Right atrium auricular region (tissue), 2 donors: Measurements from ENCODE around the gene HOATZ. TPM values are rescaled to one million over a fixed set of nuclear protein-coding genes. Genes with fewer than 3 reads are reported as not detected.

ENCODE experiments used
- DNase-seq: peaks from one replicate; pipeline ENCODE4 v3.0.0-alpha.2; 2019; ENCODE audit warnings: low spot score
- H3K27ac ChIP-seq, 2 donors: fragments of 200-600 bp; sonication (generic); 1 replicate in 1 of 2; 2 replicates in 1 of 2; pipeline ENCODE4 v1.5.1; 2016 to 2019
- H3K27me3 ChIP-seq, 2 donors: fragments of 200-600 bp; sonication (generic); one replicate each; pipeline versions ENCODE4 v1.5.1 to v1.6.0; 2017 to 2019
- H3K36me3 ChIP-seq: fragments of 200-600 bp; sonication (generic); one replicate; pipeline ENCODE4 v1.5.1; 2016
- H3K4me1 ChIP-seq, 2 donors: fragments of 200-600 bp; sonication (generic); one replicate each; pipeline versions ENCODE4 v1.5.1 to v1.6.0; 2017 to 2019
- H3K4me3 ChIP-seq, 2 donors: fragments of 200-600 bp; sonication (generic); 1 replicate in 1 of 2; 2 replicates in 1 of 2; pipeline ENCODE4 v1.5.1; 2017 to 2019; ENCODE audit warnings: mild to moderate bottlenecking in 1 of 2, moderate library complexity in 1 of 2
- H3K9me3 ChIP-seq, 2 donors: fragments of 200-600 bp; sonication (generic); one replicate each; pipeline ENCODE4 v1.5.1; 2019
- CTCF ChIP-seq, 2 donors: fragments of 200-600 bp; sonication (generic); IDR thresholded peaks; one replicate each; pipeline ENCODE4 v1.5.1; 2019; ENCODE audit warnings: antibody characterized with exemption in 2 of 2
- total RNA-seq, 2 donors: library from RNA; depleted of rRNA; stranded (reverse); fragments of >200 nt; gene quantifications; one replicate each; pipeline ENCODE4 v1.1.0, GENCODE V29; 2016

HOATZ gene
- total RNA-seq, 2 donors from 2014 or later, result not detected

GRCh38 chr11:111521135-111521534 lies 6.6 kb downstream of the HOATZ start:
- no peak for TF ChIP-seq CTCF (IDR thresholded peaks at IDR 0.05)

GRCh38 chr11:111522426-111522825 lies 7.8 kb downstream of the HOATZ start:
- H3K4me1 ChIP-seq, result no peaks in the 10 kb centered on the region
- no peaks in the 10 kb centered on the region for H3K36me3 ChIP-seq
- no peak for DNase-seq

More at GRCh38 chr11:111521135-111521534, 6.6 kb downstream of the HOATZ start:
- H3K9me3 ChIP-seq, result no peaks in the 10 kb centered on the region
- no peak overlapping the region for H3K27ac ChIP-seq
- no peaks in the 10 kb centered on the region for H3K4me1 ChIP-seq
- no peak overlapping the region for H3K4me3 ChIP-seq
- no peak for DNase-seq
- no peaks in the 10 kb centered on the region for H3K36me3 ChIP-seq
- no peaks in the 10 kb centered on the region for H3K27me3 ChIP-seq

GRCh38 chr11:111523343-111523742 lies 8.8 kb downstream of the HOATZ start:
- Histone ChIP-seq H3K4me1 (no peaks in the 10 kb centered on the region), H3K4me3 (no peak overlapping the region), H3K9me3 (no peaks in the 10 kb centered on the region), H3K27ac (no peak overlapping the region), H3K27me3 (no peaks in the 10 kb centered on the region), H3K36me3 (no peaks in the 10 kb centered on the region)
- no peak for TF ChIP-seq CTCF (IDR thresholded peaks at IDR 0.05)
- no peak for DNase-seq

More at GRCh38 chr11:111522426-111522825, 7.8 kb downstream of the HOATZ start:
- Histone ChIP-seq H3K27ac (no peak overlapping the region), H3K9me3 (no peaks in the 10 kb centered on the region), H3K27me3 (no peaks in the 10 kb centered on the region), H3K4me3 (no peak overlapping the region)
- no peak for TF ChIP-seq CTCF (IDR thresholded peaks at IDR 0.05)

GRCh38 chr11:111524056-111524455 lies 9.5 kb downstream of the HOATZ start:
- H3K9me3 ChIP-seq, result no peaks in the 10 kb centered on the region
- H3K27ac ChIP-seq, result no peak overlapping the region
- H3K36me3 ChIP-seq, result no peaks in the 10 kb centered on the region
- DNase-seq, result no peak
- no peak for TF ChIP-seq CTCF (IDR thresholded peaks at IDR 0.05)
- no peaks in the 10 kb centered on the region for H3K4me1 ChIP-seq
- H3K27me3 ChIP-seq, result no peaks in the 10 kb centered on the region
- H3K4me3 ChIP-seq, result no peak overlapping the region

GRCh38 chr11:111525456-111525855 lies 10.9 kb downstream of the HOATZ start:
- no peaks in the 10 kb centered on the region for H3K36me3 ChIP-seq
- H3K27me3 ChIP-seq, result no peaks in the 10 kb centered on the region
- no peaks in the 10 kb centered on the region for H3K4me1 ChIP-seq
- H3K9me3 ChIP-seq, result no peaks in the 10 kb centered on the region
- no peak for DNase-seq
- no peak overlapping the region for H3K27ac ChIP-seq
- TF ChIP-seq CTCF (IDR thresholded peaks at IDR 0.05), result no peak
- H3K4me3 ChIP-seq, result no peak overlapping the region

GRCh38 chr11:111526501-111526900 lies 11.9 kb downstream of the HOATZ start:
- Histone ChIP-seq H3K36me3 (no peaks in the 10 kb centered on the region), H3K4me1 (no peaks in the 10 kb centered on the region), H3K4me3 (no peak overlapping the region), H3K9me3 (no peaks in the 10 kb centered on the region), H3K27ac (no peak overlapping the region), H3K27me3 (no peaks in the 10 kb centered on the region)
- DNase-seq, result no peak
- TF ChIP-seq CTCF (IDR thresholded peaks at IDR 0.05), result no peak
